RWPE2 (cell line): ENCODE measurements around the gene PELO.

Experiments
- ATAC-seq: fragments of 200-7000 bp; cut with Tn5 transposase; 3 replicates; pipeline ENCODE4 v1.9.1; 2021; ENCODE audit warnings: low read depth
- DNase-seq: peaks from one replicate; pipeline ENCODE4 v3.0.0-alpha.2; 2020; ENCODE audit warnings: low spot score
- H3K27ac ChIP-seq: fragments of 450-650 bp; 2 replicates; pipeline ENCODE4 v1.5.1; 2017; ENCODE audit warnings: mild to moderate bottlenecking; ENCODE audit not compliant: poor library complexity, severe bottlenecking
- H3K27me3 ChIP-seq: fragments of 250-450 bp; sonication (Bioruptor Pico); 2 replicates; pipeline ENCODE4 v1.5.1; 2021; ENCODE audit warnings: mild to moderate bottlenecking, moderate library complexity; ENCODE audit not compliant: insufficient read depth, poor library complexity, severe bottlenecking
- H3K36me3 ChIP-seq: fragments of 250-450 bp; sonication (Bioruptor Pico); 2 replicates; pipeline ENCODE4 v1.5.1; 2020; ENCODE audit warnings: low read depth, mild to moderate bottlenecking, moderate library complexity
- H3K4me1 ChIP-seq: fragments of 250-450 bp; sonication (Bioruptor Pico); 2 replicates; pipeline ENCODE4 v1.5.1; 2021; ENCODE audit warnings: mild to moderate bottlenecking, moderate library complexity; ENCODE audit not compliant: insufficient read depth, poor library complexity, severe bottlenecking
- H3K4me3 ChIP-seq: fragments of 250-450 bp; sonication (Bioruptor Pico); 2 replicates; pipeline ENCODE4 v1.5.1; 2021; ENCODE audit warnings: mild to moderate bottlenecking, moderate library complexity; ENCODE audit not compliant: severe bottlenecking
- H3K9me3 ChIP-seq: fragments of 250-450 bp; sonication (Bioruptor Pico); 2 replicates; pipeline ENCODE4 v1.5.1; 2021; ENCODE audit warnings: mild to moderate bottlenecking, moderate library complexity; ENCODE audit not compliant: severe bottlenecking
- CTCF ChIP-seq: fragments of 450-650 bp; IDR thresholded peaks from one replicate; pipeline ENCODE4 v1.5.1; 2017; ENCODE audit warnings: mild to moderate bottlenecking, moderate library complexity; ENCODE audit not compliant: poor library complexity, severe bottlenecking

PELO gene

GRCh38 chr5:52798938-52799337 is 11.2 kb downstream of the PELO start:
- Histone ChIP-seq H3K9me3 (no peaks in the 10 kb centered on the region), H3K36me3 (peaks cover 36% of the 10 kb centered on the region), H3K4me1 (peaks cover 25% of the 10 kb centered on the region), H3K27me3 (no peaks in the 10 kb centered on the region), H3K4me3 (peak overlapping the region; percentile 54), H3K27ac (peak overlapping the region; percentile 95)
- no peak for ATAC-seq
- TF ChIP-seq CTCF, result no peak
- no peak for DNase-seq

- ATAC-seq (peak; percentile 36), DNase-seq (no peak)
- TF ChIP-seq CTCF, result no peak
- Histone ChIP-seq H3K27me3 (no peaks in the 10 kb centered on the region), H3K9me3 (no peaks in the 10 kb centered on the region), H3K36me3 (peaks cover 41% of the 10 kb centered on the region), H3K27ac (peak overlapping the region; percentile 95), H3K4me3 (peak overlapping the region; percentile 54), H3K4me1 (peaks cover 24% of the 10 kb centered on the region)
These were observed 11.8 kb downstream of the PELO start for GRCh38 chr5:52799358-52799982.

GRCh38 chr5:52799983-52800393 is 12.3 kb downstream of the PELO start:
- peak overlapping the region; percentile 54 for H3K4me3 ChIP-seq
- H3K9me3 ChIP-seq, result no peaks in the 10 kb centered on the region
- peaks cover 46% of the 10 kb centered on the region for H3K36me3 ChIP-seq
- peak; percentile 95 for DNase-seq
- H3K27me3 ChIP-seq, result no peaks in the 10 kb centered on the region
- peaks cover 29% of the 10 kb centered on the region for H3K4me1 ChIP-seq
- TF ChIP-seq CTCF, result no peak
- ATAC-seq, result peak; percentile 74
- peak overlapping the region; percentile 95 for H3K27ac ChIP-seq

GRCh38 chr5:52800394-52801213 is 12.9 kb downstream of the PELO start:
- DNase-seq (peak; percentile 84), ATAC-seq (peak; percentile 79)
- Histone ChIP-seq H3K4me3 (peak overlapping the region; percentile 54), H3K36me3 (peaks cover 50% of the 10 kb centered on the region), H3K4me1 (peaks cover 29% of the 10 kb centered on the region), H3K27ac (peak overlapping the region; percentile 95), H3K27me3 (no peaks in the 10 kb centered on the region), H3K9me3 (no peaks in the 10 kb centered on the region)
- no peak for TF ChIP-seq CTCF
